ENCODE measurements around the gene MAML2. TPM values are rescaled to one million over a fixed set of nuclear protein-coding genes. Genes with fewer than 3 reads are reported as not detected.

Gene MAML2
- polyA plus RNA-seq, 1 of the 3 experiments (the other 2 are of a cell fraction), result 20.1 TPM

DNA sequence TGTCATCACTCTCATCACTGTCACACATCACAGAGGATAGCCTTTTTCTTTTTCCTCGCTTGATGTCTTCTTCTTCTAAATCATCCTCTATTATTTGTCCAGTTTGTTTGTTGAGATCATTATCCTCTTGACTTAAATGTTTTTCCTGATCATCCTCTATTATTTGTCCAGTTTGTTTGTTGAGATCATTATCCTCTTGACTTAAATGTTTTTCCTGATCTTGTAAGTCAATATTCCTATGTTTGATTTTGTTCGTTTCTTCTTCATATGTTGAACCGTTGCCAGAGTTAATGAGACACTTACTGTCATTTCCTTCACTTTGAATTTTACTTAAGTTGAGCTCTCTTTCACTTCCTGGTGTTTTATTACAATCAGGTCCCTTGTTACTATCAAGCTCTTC lies 41.2 kb upstream of the MAML2 start:
- H3K79me2 ChIP-seq (ENCODE audit: insufficient read depth), result peaks cover 57% of the 10 kb centered on the region
- POLR2A ChIA-PET, result no interaction called here

DNA sequence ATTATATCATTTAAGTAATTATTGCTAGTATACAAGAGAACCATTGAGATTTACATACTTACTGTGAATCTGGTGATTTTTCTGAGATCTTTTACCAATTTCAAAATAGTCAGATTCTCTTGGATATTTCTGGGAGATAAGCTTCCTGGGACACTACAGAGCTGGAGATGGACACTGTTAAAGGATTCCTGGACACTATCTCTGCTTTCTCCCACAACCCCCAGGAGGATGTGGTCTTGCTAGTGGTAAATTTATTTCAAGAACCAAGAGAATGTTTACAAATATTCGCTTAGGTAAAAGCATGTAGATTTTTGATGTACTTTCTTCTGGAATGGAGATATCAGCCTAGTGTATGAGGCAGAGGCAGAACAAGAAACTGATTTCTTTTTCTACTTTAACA lies 33.8 kb upstream of the MAML2 start:
- no peak for DNase-seq
- Histone ChIP-seq H3K27me3 (ENCODE audit: insufficient read depth) (no peaks in the 10 kb centered on the region), H3K79me2 (ENCODE audit: insufficient read depth) (peaks cover 9% of the 10 kb centered on the region; the same call in 1 of the 2 replicates), H2AFZ (ENCODE audit: low read depth) (no peak overlapping the region), H3K9me3 (no peaks in the 10 kb centered on the region), H3K9ac (no peak overlapping the region), H3K27ac (ENCODE audit: low read depth in 2 of 2, low read length in 1 of 2) (no peak overlapping the region), H3K36me3 (replicated peaks in 1 of 2; ENCODE audit: control insufficient read depth in 1 of 2, insufficient read depth in 2 of 2, low read length in 1 of 2) (peaks cover 56 to 66% of the 10 kb centered on the region in 2 experiments), H4K20me1 (ENCODE audit: insufficient read depth) (no peaks in the 10 kb centered on the region), H3K9me2 (no peaks in the 10 kb centered on the region), H3F3A (replicated peaks; ENCODE audit: insufficient read depth) (peaks cover 4% of the 10 kb centered on the region), H3K4me2 (no peak overlapping the region), H3K4me1 (ENCODE audit: control insufficient read depth in 1 of 2, insufficient read depth in 2 of 2, low read depth in 1 of 2, low read length in 1 of 2) (no peaks in the 10 kb centered on the region), H3K4me3 (ENCODE audit: low read depth in 2 of 2, low read length in 1 of 2) (no peak overlapping the region)
- 78% methylated on average over 1 of the region's 1 CpG for WGBS (ENCODE audit: low lambda C conversion rate)
- ChIA-PET POLR2A (no interaction called here), CTCF (no interaction called here)
- TF ChIP-seq RFX5 (IDR thresholded peaks at IDR 0.05; ENCODE audit: low read length), result no peak
- TF ChIP-seq FOSL2 (IDR thresholded peaks at IDR 0.05; ENCODE audit: borderline replicate concordance, low read depth), result no peak
- TF ChIP-seq, protein P1, sequence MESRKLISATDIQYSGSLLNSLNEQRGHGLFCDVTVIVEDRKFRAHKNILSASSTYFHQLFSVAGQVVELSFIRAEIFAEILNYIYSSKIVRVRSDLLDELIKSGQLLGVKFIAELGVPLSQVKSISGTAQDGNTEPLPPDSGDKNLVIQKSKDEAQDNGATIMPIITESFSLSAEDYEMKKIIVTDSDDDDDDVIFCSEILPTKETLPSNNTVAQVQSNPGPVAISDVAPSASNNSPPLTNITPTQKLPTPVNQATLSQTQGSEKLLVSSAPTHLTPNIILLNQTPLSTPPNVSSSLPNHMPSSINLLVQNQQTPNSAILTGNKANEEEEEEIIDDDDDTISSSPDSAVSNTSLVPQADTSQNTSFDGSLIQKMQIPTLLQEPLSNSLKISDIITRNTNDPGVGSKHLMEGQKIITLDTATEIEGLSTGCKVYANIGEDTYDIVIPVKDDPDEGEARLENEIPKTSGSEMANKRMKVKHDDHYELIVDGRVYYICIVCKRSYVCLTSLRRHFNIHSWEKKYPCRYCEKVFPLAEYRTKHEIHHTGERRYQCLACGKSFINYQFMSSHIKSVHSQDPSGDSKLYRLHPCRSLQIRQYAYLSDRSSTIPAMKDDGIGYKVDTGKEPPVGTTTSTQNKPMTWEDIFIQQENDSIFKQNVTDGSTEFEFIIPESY (IDR thresholded peaks at IDR 0.05; ENCODE audit: borderline replicate concordance, low read depth), result no peak
- TF ChIP-seq RAD21 (IDR thresholded peaks at IDR 0.05; ENCODE audit: low read length), result no peak
- TF ChIP-seq, protein P2, sequence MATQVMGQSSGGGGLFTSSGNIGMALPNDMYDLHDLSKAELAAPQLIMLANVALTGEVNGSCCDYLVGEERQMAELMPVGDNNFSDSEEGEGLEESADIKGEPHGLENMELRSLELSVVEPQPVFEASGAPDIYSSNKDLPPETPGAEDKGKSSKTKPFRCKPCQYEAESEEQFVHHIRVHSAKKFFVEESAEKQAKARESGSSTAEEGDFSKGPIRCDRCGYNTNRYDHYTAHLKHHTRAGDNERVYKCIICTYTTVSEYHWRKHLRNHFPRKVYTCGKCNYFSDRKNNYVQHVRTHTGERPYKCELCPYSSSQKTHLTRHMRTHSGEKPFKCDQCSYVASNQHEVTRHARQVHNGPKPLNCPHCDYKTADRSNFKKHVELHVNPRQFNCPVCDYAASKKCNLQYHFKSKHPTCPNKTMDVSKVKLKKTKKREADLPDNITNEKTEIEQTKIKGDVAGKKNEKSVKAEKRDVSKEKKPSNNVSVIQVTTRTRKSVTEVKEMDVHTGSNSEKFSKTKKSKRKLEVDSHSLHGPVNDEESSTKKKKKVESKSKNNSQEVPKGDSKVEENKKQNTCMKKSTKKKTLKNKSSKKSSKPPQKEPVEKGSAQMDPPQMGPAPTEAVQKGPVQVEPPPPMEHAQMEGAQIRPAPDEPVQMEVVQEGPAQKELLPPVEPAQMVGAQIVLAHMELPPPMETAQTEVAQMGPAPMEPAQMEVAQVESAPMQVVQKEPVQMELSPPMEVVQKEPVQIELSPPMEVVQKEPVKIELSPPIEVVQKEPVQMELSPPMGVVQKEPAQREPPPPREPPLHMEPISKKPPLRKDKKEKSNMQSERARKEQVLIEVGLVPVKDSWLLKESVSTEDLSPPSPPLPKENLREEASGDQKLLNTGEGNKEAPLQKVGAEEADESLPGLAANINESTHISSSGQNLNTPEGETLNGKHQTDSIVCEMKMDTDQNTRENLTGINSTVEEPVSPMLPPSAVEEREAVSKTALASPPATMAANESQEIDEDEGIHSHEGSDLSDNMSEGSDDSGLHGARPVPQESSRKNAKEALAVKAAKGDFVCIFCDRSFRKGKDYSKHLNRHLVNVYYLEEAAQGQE (IDR thresholded peaks at IDR 0.05; ENCODE audit: low read depth, low read length), result no peak
- no peak for TF ChIP-seq RXRA (IDR thresholded peaks at IDR 0.05; ENCODE audit: borderline replicate concordance, low read depth)

More for the DNA sequence above, 41.2 kb upstream of the MAML2 start:
- H3K36me3 ChIP-seq (replicated peaks in 1 of 2; ENCODE audit: control insufficient read depth in 1 of 2, insufficient read depth in 2 of 2, low read length in 1 of 2), result peaks cover 67 to 69% of the 10 kb centered on the region in 2 experiments
- H3K9me3 ChIP-seq, result no peaks in the 10 kb centered on the region
- CTCF ChIA-PET, result interaction anchor here (1.1 kb wide), 1 partner anchor 10 kb away, joined by 4 read pairs; no protein-coding TSS in a partner anchor
- no peak overlapping the region for H2AFZ ChIP-seq (ENCODE audit: low read depth)
- no peak overlapping the region for H3K27ac ChIP-seq (ENCODE audit: low read depth in 2 of 2, low read length in 1 of 2)
- 87% methylated on average over 3 of the region's 3 CpGs for WGBS (ENCODE audit: low lambda C conversion rate)
- no peak for DNase-seq
- H3K9me2 ChIP-seq, result no peaks in the 10 kb centered on the region
- H3K4me3 ChIP-seq (ENCODE audit: low read depth in 2 of 2, low read length in 1 of 2), result no peak overlapping the region
- no peaks in the 10 kb centered on the region for H4K20me1 ChIP-seq (ENCODE audit: insufficient read depth)
- H3K27me3 ChIP-seq (ENCODE audit: insufficient read depth), result no peaks in the 10 kb centered on the region
- no peak for TF ChIP-seq SIN3A (IDR thresholded peaks at IDR 0.05; ENCODE audit: borderline replicate concordance, low read depth, low read length)
- TF ChIP-seq, protein P3, sequence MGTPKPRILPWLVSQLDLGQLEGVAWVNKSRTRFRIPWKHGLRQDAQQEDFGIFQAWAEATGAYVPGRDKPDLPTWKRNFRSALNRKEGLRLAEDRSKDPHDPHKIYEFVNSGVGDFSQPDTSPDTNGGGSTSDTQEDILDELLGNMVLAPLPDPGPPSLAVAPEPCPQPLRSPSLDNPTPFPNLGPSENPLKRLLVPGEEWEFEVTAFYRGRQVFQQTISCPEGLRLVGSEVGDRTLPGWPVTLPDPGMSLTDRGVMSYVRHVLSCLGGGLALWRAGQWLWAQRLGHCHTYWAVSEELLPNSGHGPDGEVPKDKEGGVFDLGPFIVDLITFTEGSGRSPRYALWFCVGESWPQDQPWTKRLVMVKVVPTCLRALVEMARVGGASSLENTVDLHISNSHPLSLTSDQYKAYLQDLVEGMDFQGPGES (IDR thresholded peaks at IDR 0.05; ENCODE audit: low read depth, low read length), result no peak
- TF ChIP-seq, protein P4, sequence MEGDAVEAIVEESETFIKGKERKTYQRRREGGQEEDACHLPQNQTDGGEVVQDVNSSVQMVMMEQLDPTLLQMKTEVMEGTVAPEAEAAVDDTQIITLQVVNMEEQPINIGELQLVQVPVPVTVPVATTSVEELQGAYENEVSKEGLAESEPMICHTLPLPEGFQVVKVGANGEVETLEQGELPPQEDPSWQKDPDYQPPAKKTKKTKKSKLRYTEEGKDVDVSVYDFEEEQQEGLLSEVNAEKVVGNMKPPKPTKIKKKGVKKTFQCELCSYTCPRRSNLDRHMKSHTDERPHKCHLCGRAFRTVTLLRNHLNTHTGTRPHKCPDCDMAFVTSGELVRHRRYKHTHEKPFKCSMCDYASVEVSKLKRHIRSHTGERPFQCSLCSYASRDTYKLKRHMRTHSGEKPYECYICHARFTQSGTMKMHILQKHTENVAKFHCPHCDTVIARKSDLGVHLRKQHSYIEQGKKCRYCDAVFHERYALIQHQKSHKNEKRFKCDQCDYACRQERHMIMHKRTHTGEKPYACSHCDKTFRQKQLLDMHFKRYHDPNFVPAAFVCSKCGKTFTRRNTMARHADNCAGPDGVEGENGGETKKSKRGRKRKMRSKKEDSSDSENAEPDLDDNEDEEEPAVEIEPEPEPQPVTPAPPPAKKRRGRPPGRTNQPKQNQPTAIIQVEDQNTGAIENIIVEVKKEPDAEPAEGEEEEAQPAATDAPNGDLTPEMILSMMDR (IDR thresholded peaks at IDR 0.05), result no peak
- no peak for TF ChIP-seq RFX5 (IDR thresholded peaks at IDR 0.05; ENCODE audit: low read length)
- no peak for TF ChIP-seq NFIC (IDR thresholded peaks at IDR 0.05; ENCODE audit: borderline replicate concordance)
- TF ChIP-seq MEF2A (IDR thresholded peaks at IDR 0.05; ENCODE audit: borderline replicate concordance, low read depth), result no peak
- TF ChIP-seq FOXM1 (IDR thresholded peaks at IDR 0.05; ENCODE audit: low read depth), result no peak
- TF ChIP-seq EP300 (IDR thresholded peaks at IDR 0.05; ENCODE audit: borderline replicate concordance in 1 of 2, low read depth in 1 of 2, low read length in 1 of 2), result no peak
- TF ChIP-seq POLR2AphosphoS5 (IDR thresholded peaks at IDR 0.05; ENCODE audit: low read depth, low read length), result no peak
- TF ChIP-seq GATA2 (CRISPR knock-in tag; IDR thresholded peaks at IDR 0.05), result no peak
- TF ChIP-seq TEAD4 (IDR thresholded peaks at IDR 0.05; ENCODE audit: borderline replicate concordance, insufficient read depth), result no peak
- TF ChIP-seq FOXJ3 (CRISPR knock-in tag; IDR thresholded peaks at IDR 0.05), result no peak
- no peak for TF ChIP-seq FOSL2 (IDR thresholded peaks at IDR 0.05; ENCODE audit: borderline replicate concordance, low read depth)
- TF ChIP-seq, protein P5, sequence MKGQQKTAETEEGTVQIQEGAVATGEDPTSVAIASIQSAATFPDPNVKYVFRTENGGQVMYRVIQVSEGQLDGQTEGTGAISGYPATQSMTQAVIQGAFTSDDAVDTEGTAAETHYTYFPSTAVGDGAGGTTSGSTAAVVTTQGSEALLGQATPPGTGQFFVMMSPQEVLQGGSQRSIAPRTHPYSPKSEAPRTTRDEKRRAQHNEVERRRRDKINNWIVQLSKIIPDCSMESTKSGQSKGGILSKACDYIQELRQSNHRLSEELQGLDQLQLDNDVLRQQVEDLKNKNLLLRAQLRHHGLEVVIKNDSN (IDR thresholded peaks at IDR 0.05; ENCODE audit: borderline replicate concordance, low read depth), result no peak
- no peak for TF ChIP-seq RCOR1 (IDR thresholded peaks at IDR 0.05; ENCODE audit: low read length)
- H3K4me1 ChIP-seq (ENCODE audit: control insufficient read depth in 1 of 2, insufficient read depth in 2 of 2, low read depth in 1 of 2, low read length in 1 of 2), result peaks cover 5 to 6% of the 10 kb centered on the region in 2 experiments; a peak in 2 of 4 replicates
- no peak overlapping the region for H3K9ac ChIP-seq
- H3F3A ChIP-seq (replicated peaks; ENCODE audit: insufficient read depth), result peaks cover 4% of the 10 kb centered on the region
- no peak overlapping the region for H3K4me2 ChIP-seq

Data from SK-N-SH (cell line).